Measurements from ENCODE around the gene WNT7B.
"Not testable (repeated sequence)": the region's sequence is repeated elsewhere in the genome, so short reads cannot be mapped to it uniquely, and the experiment has no call there.

WNT7B gene

GRCh38 chr22:46009730-46010129 lies 32.8 kb upstream of the WNT7B start:
- peak in 4 of 10 donors; percentile 4 to 39 (median 28) for DNase-seq
- intact Hi-C loops (cut with DNase I) = loop anchor here (5.0 kb wide), 1 partner anchor 63 kb away; no protein-coding TSS in a partner anchor

- peak in 4 of 10 donors; percentile 4 to 51 (median 30) for DNase-seq
- intact Hi-C loops (cut with DNase I) = no loop called here
Measured at GRCh38 chr22:46008836-46009596, 32.1 kb upstream of the WNT7B start.

- intact Hi-C loops (cut with DNase I) = no loop called here
- DNase-seq = peak in 2 of 10 donors; percentile 52 to 67
Measured at GRCh38 chr22:46008291-46008690, 31.3 kb upstream of the WNT7B start.

- intact Hi-C loops (cut with DNase I) = no loop called here
- peak in 4 of 10 donors; percentile 14 to 90 (median 88) for DNase-seq
Measured at GRCh38 chr22:46007848-46008261, 30.9 kb upstream of the WNT7B start.

- intact Hi-C loops (cut with DNase I) = no loop called here
Measured at GRCh38 chr22:46007003-46007847, 30.3 kb upstream of the WNT7B start.

GRCh38 chr22:46006379-46007002 lies 29.5 kb upstream of the WNT7B start:
- peak; percentile 81 to 99 (median 94) for DNase-seq
- intact Hi-C loops (cut with DNase I) = loop anchor here (1.0 kb wide), 1 partner anchor 110 kb away; no protein-coding TSS in a partner anchor

More at GRCh38 chr22:46007003-46007847, 30.3 kb upstream of the WNT7B start:
- peak in 4 of 10 donors; percentile 11 to 86 (median 74) for DNase-seq

GRCh38 chr22:46005116-46005705 lies 28.2 kb upstream of the WNT7B start:
- DNase-seq = peak in 4 of 10 donors; percentile 6 to 72 (median 66)
- intact Hi-C loops (cut with DNase I) = not testable (repeated sequence)

GRCh38 chr22:46004105-46004866 lies 27.3 kb upstream of the WNT7B start:
- intact Hi-C loops (cut with DNase I) = no loop called here
- peak in 4 of 10 donors; percentile 5 to 79 (median 62) for DNase-seq

- peak in 3 of 10 donors; percentile 62 to 70 (median 63) for DNase-seq
- intact Hi-C loops (cut with DNase I) = no loop called here
Measured at GRCh38 chr22:46003271-46004091, 26.5 kb upstream of the WNT7B start.

- intact Hi-C loops (cut with DNase I) = no loop called here
- peak in 3 of 10 donors; percentile 42 to 63 (median 50) for DNase-seq
Measured at GRCh38 chr22:46002757-46003270, 25.9 kb upstream of the WNT7B start.

- intact Hi-C loops (cut with DNase I) = no loop called here
- peak in 3 of 10 donors; percentile 59 to 75 (median 67) for DNase-seq
Measured at GRCh38 chr22:46001426-46002106, 24.6 kb upstream of the WNT7B start.

- intact Hi-C loops (cut with DNase I) = no loop called here
- peak in 3 of 10 donors; percentile 35 to 67 (median 52) for DNase-seq
Measured at GRCh38 chr22:46001046-46001425, 24.1 kb upstream of the WNT7B start.

- peak in 3 of 10 donors; percentile 49 to 79 (median 70) for DNase-seq
- intact Hi-C loops (cut with DNase I) = no loop called here
Measured at GRCh38 chr22:46000081-46001027, 23.4 kb upstream of the WNT7B start.

- peak in 4 of 10 donors; percentile 5 to 77 (median 58) for DNase-seq
- intact Hi-C loops (cut with DNase I) = loop anchor here (10.0 kb wide), 1 partner anchor 545 kb away; no protein-coding TSS in a partner anchor
Measured at GRCh38 chr22:45999379-45999971, 22.5 kb upstream of the WNT7B start.

GRCh38 chr22:45998638-45999378 lies 21.8 kb upstream of the WNT7B start:
- peak in 3 of 10 donors; percentile 41 to 63 (median 55) for DNase-seq
- intact Hi-C loops (cut with DNase I) = loop anchor here (10.0 kb wide), 1 partner anchor 546 kb away; no protein-coding TSS in a partner anchor
